HUES64 (cell line): ENCODE results near the gene COPZ1.
A peak's percentile ranks its signal among the peaks of the same experiment; 100 is the strongest.
"Not testable (repeated sequence)": the region's sequence is repeated elsewhere in the genome, so short reads cannot be mapped to it uniquely, and the experiment has no call there.

Experiments
- H3K27ac ChIP-seq: 2 replicates; pipeline ENCODE4 v1.7.0; 2013; ENCODE audit warnings: low read depth, low read length, inconsistent platforms
- H3K27me3 ChIP-seq: 2 replicates; pipeline ENCODE4 v1.6.1; 2013; ENCODE audit warnings: mild to moderate bottlenecking, low read length; ENCODE audit not compliant: insufficient read depth
- H3K36me3 ChIP-seq: 2 replicates; pipeline ENCODE4 v1.6.1; 2013; ENCODE audit warnings: mild to moderate bottlenecking, low read length; ENCODE audit not compliant: insufficient read depth
- H3K4me1 ChIP-seq: 2 replicates; pipeline ENCODE4 v1.6.1; 2013; ENCODE audit warnings: mild to moderate bottlenecking, low read length, moderate library complexity; ENCODE audit not compliant: insufficient read depth
- H3K4me3 ChIP-seq: 2 replicates; pipeline ENCODE4 v1.5.1; 2013; ENCODE audit warnings: mild to moderate bottlenecking, low read length, moderate library complexity
- H3K9ac ChIP-seq: 2 replicates; pipeline ENCODE4 v1.6.1; 2013; ENCODE audit warnings: mild to moderate bottlenecking, low read depth, low read length
- H3K9me3 ChIP-seq: 2 replicates; pipeline ENCODE4 v1.6.1; 2013; ENCODE audit warnings: low read depth, low read length; ENCODE audit not compliant: insufficient read depth
- WGBS: fragments of 150-250, 120-280 bp; methylation state at CpG from one replicate; pipeline ENCODE4 v1.1.7; 2013; ENCODE audit warnings: missing lambda C conversion rate; 5-methylcytosine and 5-hydroxymethylcytosine counted together

COPZ1 gene

DNA sequence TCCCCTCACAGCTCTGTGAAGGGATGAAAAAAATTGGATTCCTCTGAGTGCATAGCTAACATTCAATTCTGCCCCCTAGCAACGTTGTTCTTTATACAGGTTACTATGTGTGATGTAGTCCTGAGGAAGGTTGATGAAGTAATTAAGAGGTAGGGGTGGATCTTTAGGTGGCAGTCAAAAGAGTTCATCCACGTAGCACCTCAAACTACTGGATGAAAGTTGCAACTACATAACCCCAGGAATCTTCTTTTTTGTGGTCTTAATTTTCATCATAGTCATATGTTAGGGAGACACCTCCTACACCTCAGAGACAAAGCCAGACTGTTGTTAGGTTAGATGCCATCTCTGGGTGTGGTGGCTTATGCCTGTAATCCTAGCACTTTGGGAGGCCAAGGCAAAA, 13.9 kb upstream of the COPZ1 start:
- Histone ChIP-seq H3K4me1 (no peaks in the 10 kb centered on the region), H3K9me3 (no peaks in the 10 kb centered on the region), H3K4me3 (no peak overlapping the region), H3K27me3 (no peaks in the 10 kb centered on the region), H3K9ac (no peak overlapping the region), H3K27ac (no peak overlapping the region), H3K36me3 (no peaks in the 10 kb centered on the region)
- 94% methylated on average over 2 of the region's 2 CpGs for WGBS

DNA sequence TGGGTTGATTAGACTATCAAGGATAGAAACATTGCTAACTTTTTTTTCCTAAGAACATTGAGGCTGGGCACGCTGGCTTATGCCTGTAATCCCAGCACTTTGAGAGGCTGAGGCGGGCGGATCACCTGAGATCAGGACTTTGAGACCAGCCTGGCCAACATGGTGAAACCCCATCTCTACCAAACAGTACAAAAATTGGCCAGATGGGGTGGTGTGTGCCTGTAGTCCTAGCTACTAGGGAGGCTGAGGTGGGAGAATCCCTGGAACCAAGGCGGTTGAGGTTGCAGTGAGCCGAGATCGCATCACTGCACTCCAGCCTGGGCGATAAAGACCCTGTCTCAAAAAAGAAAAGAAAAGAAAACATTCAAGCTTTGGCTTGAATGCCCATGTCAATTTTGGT, 12.6 kb upstream of the COPZ1 start:
- not testable (repeated sequence) for H3K4me3 ChIP-seq, H3K9me3 ChIP-seq, H3K9ac ChIP-seq, H3K27me3 ChIP-seq, H3K36me3 ChIP-seq, H3K27ac ChIP-seq, H3K4me1 ChIP-seq
- WGBS = 96% methylated on average over 7 of the region's 7 CpGs

DNA sequence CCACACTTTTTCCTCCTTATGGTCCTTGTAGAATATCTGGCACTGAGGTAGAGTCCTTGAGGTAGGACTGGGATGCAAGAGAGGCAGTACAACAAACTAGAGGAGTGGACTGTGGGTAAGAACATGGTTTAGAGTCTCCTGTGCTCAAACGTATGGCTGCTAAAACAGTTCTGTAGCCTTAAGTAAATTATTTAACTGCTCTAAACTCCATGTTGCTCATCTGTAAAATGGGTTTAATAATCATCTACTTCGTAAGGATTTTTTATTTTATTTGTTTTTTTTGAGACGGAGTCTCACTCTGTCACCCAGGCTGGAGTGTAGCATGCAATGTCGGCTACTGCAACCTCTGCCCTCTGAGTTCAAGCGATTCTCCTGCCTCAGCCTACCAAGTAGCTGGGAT, 3.6 kb upstream of the COPZ1 start:
- Histone ChIP-seq H3K36me3 (no peaks in the 10 kb centered on the region), H3K27ac (no peak overlapping the region)
- 93% methylated on average over 5 of the region's 5 CpGs for WGBS

DNA sequence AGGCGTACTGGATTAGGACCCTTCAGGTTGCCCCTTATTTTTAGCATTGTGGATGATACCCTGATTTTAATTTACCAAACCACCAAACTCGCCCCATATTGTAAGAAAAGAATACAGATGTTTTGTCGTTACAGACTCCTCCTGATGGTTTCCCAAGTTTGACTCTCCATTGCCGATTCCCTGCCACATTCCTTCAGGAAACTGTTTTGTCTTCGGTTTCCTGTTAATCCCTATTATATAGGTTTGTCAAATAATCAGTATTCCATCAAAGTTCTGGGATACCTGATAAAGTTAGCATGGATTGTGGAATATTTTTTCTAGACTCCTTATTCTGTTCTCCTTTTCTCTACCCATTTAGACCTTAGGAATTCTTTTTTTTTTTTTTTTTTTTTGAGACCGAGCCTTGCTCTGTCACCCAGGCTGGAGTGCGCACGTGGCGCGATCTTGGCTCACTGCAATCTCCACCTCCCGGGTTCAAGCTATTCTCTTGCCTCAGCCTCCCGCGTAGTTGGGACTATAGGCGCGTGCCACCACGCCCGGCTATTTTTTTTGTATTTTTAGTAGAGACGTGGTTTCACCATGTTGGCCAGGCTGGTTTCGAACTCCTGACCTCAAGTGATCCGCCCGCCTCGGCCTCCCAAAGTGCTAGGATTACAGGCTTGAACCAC, 645 bp downstream of the COPZ1 start:
- not testable (repeated sequence) for H3K9me3 ChIP-seq, H3K36me3 ChIP-seq, H3K27me3 ChIP-seq
- Histone ChIP-seq H3K4me3 (peak overlapping the region; percentile 96), H3K27ac (peak overlapping the region; percentile 81), H3K4me1 (peaks cover 19% of the 10 kb centered on the region), H3K9ac (peak overlapping the region; percentile 96)
- 73% methylated on average over 21 of the region's 22 CpGs for WGBS

More for the DNA sequence above, 3.6 kb upstream of the COPZ1 start:
- H3K4me1 ChIP-seq = 0 out of 2 replicates have a peak, but pooled peaks cover 3% of the 10 kb centered on the region
- H3K9ac ChIP-seq = no peak overlapping the region
- H3K4me3 ChIP-seq = no peak overlapping the region
- H3K9me3 ChIP-seq = no peaks in the 10 kb centered on the region
- no peaks in the 10 kb centered on the region for H3K27me3 ChIP-seq

DNA sequence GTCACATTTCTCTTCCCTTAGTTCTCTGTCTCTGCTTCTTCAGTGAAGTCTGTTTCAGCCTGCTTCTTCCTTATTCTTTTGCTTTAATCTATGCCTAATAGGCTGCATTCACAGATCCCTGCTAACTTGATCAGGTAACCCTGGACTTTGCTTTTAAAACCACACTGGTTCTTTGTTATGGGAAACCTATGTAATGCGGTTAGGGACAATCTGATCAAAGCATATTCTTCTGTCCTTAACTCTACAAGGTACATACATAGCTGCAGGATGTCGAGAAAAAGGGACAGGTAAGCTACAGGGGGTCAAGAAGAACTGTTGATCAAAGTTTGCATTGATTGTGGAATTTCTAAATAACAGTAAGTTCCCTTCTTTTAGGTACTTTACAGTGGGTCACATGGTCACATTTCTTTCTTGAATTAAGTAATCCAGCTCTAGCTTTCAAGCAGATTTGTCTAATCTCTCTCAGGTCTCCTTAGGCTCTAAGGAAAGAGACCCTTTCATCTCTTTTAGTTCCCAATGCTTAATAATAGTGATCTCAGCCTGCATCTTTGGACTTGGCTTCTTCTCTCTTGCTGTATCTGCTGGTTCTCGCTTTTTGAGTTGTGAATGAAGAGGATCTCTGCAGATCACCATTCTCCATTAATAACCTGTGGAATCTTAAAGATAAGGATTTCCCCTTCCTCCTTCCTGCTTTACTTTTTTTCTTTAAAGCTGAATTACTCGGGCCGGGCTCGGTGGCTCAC, 3.8 kb downstream of the COPZ1 start:
- 0 out of 2 replicates have a peak, but pooled peaks cover 2% of the 10 kb centered on the region for H3K36me3 ChIP-seq
- H3K4me1 ChIP-seq = peaks cover 19% of the 10 kb centered on the region
- H3K27ac ChIP-seq = peak overlapping the region; percentile 9; the same call in 1 of the 2 replicates
- H3K4me3 ChIP-seq = no peak overlapping the region
- no peaks in the 10 kb centered on the region for H3K9me3 ChIP-seq
- H3K9ac ChIP-seq = no peak overlapping the region
- WGBS = 56% methylated on average over 5 of the region's 6 CpGs
- H3K27me3 ChIP-seq = no peaks in the 10 kb centered on the region

DNA sequence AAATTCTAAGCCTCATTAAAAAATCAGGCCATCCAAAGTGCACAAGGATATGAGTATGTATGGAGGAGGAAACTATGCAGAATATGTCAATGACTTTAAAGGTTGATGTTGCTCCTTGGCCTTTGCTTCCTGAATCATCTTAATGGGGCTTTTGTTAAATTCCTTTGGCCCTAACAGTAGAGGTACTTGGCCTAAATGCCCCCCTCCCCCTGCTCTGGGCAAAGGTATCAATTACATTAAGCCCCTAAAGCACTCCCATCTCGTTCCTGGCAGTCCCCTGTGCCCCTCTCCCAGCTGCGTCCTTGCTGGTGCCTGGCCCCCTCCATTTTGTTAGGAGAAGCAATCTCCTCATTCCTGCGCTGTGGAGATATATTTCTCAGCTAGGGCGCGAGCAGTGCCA, 4.8 kb downstream of the COPZ1 start:
- Histone ChIP-seq H3K4me1 (peaks cover 15% of the 10 kb centered on the region), H3K36me3 (0 out of 2 replicates have a peak, but pooled peaks cover 2% of the 10 kb centered on the region), H3K27me3 (no peaks in the 10 kb centered on the region), H3K9me3 (no peaks in the 10 kb centered on the region), H3K9ac (no peak overlapping the region), H3K4me3 (no peak overlapping the region), H3K27ac (no peak overlapping the region)
- WGBS = 79% methylated on average over 5 of the region's 5 CpGs

DNA sequence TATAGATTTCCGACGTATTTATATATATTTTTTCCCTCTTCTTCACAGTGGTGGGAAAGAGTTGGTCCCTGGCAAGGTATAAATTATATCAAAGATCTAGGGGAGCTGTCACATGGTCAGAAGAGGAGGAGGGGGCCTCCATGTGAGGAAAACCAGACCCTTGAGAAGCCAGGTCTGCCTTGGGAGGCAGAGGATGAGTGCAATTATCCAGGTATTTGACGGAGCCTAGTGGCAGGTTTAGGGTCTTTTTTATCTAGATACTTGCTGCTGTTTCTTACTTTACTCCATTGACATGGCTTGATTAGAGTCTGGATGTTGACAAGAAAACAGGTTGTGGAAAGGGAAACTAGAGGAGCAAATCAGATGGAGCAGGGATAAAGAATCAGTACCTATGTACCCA, 5.5 kb downstream of the COPZ1 start:
- 83% methylated on average over 1 of the region's 3 CpGs for WGBS
- Histone ChIP-seq H3K9me3 (no peaks in the 10 kb centered on the region), H3K4me1 (peaks cover 15% of the 10 kb centered on the region), H3K27me3 (no peaks in the 10 kb centered on the region), H3K4me3 (no peak overlapping the region), H3K9ac (no peak overlapping the region), H3K36me3 (0 out of 2 replicates have a peak, but pooled peaks cover 2% of the 10 kb centered on the region), H3K27ac (no peak overlapping the region)

DNA sequence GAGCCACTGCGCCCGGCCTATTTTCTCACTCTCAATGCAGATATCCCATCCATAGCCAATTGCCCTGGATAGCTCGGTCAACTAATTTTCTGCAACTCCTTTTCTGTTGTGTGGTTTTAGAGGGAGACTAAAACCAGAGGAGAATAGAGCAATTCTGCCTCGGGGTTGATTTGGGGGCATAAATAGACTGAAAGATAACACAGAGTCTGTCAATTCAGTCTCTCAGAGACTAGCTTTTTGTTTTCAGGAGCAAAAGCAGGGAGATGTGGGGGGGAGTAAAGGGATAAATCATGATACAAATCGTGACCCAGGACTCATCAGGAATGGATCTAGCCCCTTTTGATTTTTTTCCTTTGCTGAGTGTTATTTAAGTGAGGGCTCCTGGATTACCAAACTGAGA, 6.5 kb downstream of the COPZ1 start:
- H3K9ac ChIP-seq = no peak overlapping the region
- H3K36me3 ChIP-seq = 0 out of 2 replicates have a peak, but pooled peaks cover 2% of the 10 kb centered on the region
- WGBS = 95% methylated on average over 5 of the region's 5 CpGs
- H3K27ac ChIP-seq = no peak overlapping the region
- no peaks in the 10 kb centered on the region for H3K27me3 ChIP-seq
- peaks cover 15% of the 10 kb centered on the region for H3K4me1 ChIP-seq
- H3K4me3 ChIP-seq = no peak overlapping the region
- H3K9me3 ChIP-seq = no peaks in the 10 kb centered on the region

DNA sequence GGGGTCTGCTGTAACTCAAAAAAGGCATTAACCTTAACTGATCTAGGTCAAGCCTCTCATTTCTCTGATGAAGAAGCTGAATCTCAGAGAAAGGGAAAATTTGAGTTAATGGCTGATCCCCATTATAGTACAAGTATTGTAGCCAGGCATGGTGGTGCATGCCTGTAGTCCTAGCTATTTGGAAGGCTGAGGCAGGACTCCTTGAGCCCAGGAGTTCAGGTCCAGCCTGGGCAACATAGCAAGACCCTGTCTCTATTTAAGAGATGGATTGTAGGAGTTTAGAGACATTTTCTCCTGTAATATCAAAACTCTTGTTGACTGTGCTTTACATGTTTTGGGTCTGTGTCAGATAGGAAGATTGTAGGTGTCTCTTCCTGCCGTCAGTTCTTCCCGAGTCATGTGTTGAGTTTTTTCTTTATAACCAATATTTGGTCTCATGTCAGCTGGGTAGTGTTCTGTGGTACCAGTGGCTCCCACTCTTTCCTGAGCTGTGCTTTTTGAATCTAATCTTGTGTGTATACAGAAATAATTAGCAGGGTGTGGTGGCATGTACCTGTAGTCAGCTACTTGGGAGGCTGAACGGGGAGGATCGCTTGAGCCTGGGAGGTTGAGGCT, 8.6 kb downstream of the COPZ1 start:
- Histone ChIP-seq H3K36me3 (0 out of 2 replicates have a peak, but pooled peaks cover 2% of the 10 kb centered on the region), H3K27ac (no peak overlapping the region), H3K4me3 (no peak overlapping the region), H3K9ac (no peak overlapping the region), H3K4me1 (peaks cover 19% of the 10 kb centered on the region), H3K9me3 (no peaks in the 10 kb centered on the region), H3K27me3 (no peaks in the 10 kb centered on the region)
- 95% methylated on average over 4 of the region's 4 CpGs for WGBS

DNA sequence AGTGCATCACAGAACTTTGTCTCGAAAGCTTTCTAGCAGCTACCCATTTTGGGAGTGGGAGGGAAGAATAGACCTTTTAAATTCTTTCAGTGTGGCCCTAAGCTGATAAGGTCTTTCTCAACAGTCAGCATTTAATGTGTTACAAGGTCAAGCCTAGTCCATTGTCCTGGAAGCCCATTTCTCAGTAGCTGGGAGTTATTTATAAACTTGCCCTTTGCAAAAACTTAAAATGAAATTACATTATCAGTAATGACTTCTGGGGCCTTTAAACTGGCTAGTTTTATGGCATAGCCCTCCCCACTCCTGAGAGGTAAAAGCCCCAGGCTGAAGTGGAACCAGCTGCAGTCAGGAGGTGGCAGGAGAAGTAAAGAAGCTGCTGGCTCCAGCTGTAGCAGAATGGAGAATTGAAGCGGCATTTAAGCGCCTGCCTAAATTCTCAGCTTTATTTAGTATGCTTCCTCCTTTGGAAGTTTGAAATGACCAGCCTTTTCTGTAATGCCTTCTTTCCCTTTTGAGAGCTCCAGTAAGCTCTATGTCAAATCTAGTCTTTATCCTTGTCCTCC, 12.4 kb downstream of the COPZ1 start:
- no peaks in the 10 kb centered on the region for H3K27me3 ChIP-seq
- no peak overlapping the region for H3K9ac ChIP-seq
- 88% methylated on average over 3 of the region's 3 CpGs for WGBS
- H3K9me3 ChIP-seq = no peaks in the 10 kb centered on the region
- peaks cover 3% of the 10 kb centered on the region; the same call in 1 of the 2 replicates for H3K4me1 ChIP-seq
- no peak overlapping the region for H3K27ac ChIP-seq
- no peak overlapping the region for H3K4me3 ChIP-seq
- H3K36me3 ChIP-seq = peaks cover 17% of the 10 kb centered on the region
